Endothelial cell of umbilical vein (primary cell): ENCODE data around the gene SORCS2. TPM values are rescaled to one million over a fixed set of nuclear protein-coding genes. Genes with fewer than 3 reads are reported as not detected.

Experiments
- BruUV-seq: library from RNA; stranded (reverse); fragments of 400-500 nt; replicated peaks from 2 replicates; lab custom pipeline; 2021; lab: Mats Ljungman, UMichigan
- CTCF ChIA-PET: fragments of 300-600, 350-600 bp; sonication (Branson Sonifier 250); formaldehyde crosslinking; loops from one replicate; lab custom pipeline; 2021; ENCODE audit warnings: antibody characterized with exemption, inconsistent platforms; lab: Charles Lee
- POLR2A ChIA-PET: fragments of 300-600, 350-600 bp; sonication (Branson Sonifier 250); formaldehyde crosslinking; loops from one replicate; lab custom pipeline; 2021; ENCODE audit warnings: antibody characterized with exemption, inconsistent platforms; lab: Charles Lee
- DNase-seq: peaks from one replicate; pipeline ENCODE4 v3.0.0-alpha.2; 2011; ENCODE audit warnings: low read depth, low spot score
- FAIRE-seq: peaks from 2 replicates; lab custom pipeline; 2011; peaks lifted over from hg19 to GRCh38; lab: Jason Lieb, UNC
- H2AFZ ChIP-seq: 2 replicates; pipeline ENCODE4 v1.6.0; 2012; ENCODE audit warnings: low read depth, low read length, control low read depth, inconsistent platforms
- H3K27ac ChIP-seq: 2 replicates; pipeline ENCODE4 v1.5.1; 2011; ENCODE audit warnings: low read depth, mild to moderate bottlenecking, control low read depth, low read length, moderate library complexity; ENCODE audit not compliant: insufficient read depth
- H3K27me3 ChIP-seq, 2 experiments: 2 replicates each; pipeline versions ENCODE4 v1.6.0 to v1.6.1; 2011; ENCODE audit warnings: low read length in 2 of 2, mixed read lengths in 1 of 2; ENCODE audit not compliant: control insufficient read depth in 2 of 2, insufficient read depth in 2 of 2
- H3K36me3 ChIP-seq, 2 experiments: 2 replicates in 1 of 2; 3 replicates in 1 of 2; pipeline ENCODE4 v1.5.1; 2011; ENCODE audit warnings: low read length in 2 of 2, mild to moderate bottlenecking in 1 of 2, moderate library complexity in 1 of 2; ENCODE audit not compliant: control insufficient read depth in 2 of 2, insufficient read depth in 2 of 2; ENCODE audit errors: extremely low read depth in 1 of 2
- H3K4me1 ChIP-seq: 3 replicates; pipeline ENCODE4 v1.5.1; 2011; ENCODE audit warnings: mild to moderate bottlenecking, low read length; ENCODE audit not compliant: control insufficient read depth, insufficient read depth; ENCODE audit errors: extremely low read depth
- H3K4me2 ChIP-seq: 2 replicates; pipeline ENCODE4 v1.6.1; 2011; ENCODE audit warnings: low read length, control low read depth, mixed read lengths; ENCODE audit not compliant: insufficient read depth
- H3K4me3 ChIP-seq, 3 experiments: fragments of 200-600 bp in 1 of 3; sonication (generic), shearing (Covaris generic) in 1 of 3; replicated peaks in 1 of 3; 2 replicates each; pipeline ENCODE4 v1.5.1; 2011 to 2016; ENCODE audit warnings: control low read depth in 3 of 3, low read length in 3 of 3, mild to moderate bottlenecking in 2 of 3, inconsistent platforms in 1 of 3, low read depth in 1 of 3, moderate library complexity in 1 of 3; ENCODE audit not compliant: insufficient read depth in 1 of 3
- H3K79me2 ChIP-seq: 2 replicates; pipeline ENCODE4 v1.6.0; 2012; ENCODE audit warnings: low read length, inconsistent platforms; ENCODE audit not compliant: control insufficient read depth, insufficient read depth
- H3K9ac ChIP-seq: replicated peaks from 2 replicates; pipeline ENCODE3; 2011; ENCODE audit warnings: low read length, control low read depth; ENCODE audit not compliant: insufficient read depth; ENCODE audit errors: extremely low read depth
- H3K9me1 ChIP-seq: replicated peaks from 3 replicates; pipeline ENCODE4 v1.6.0; 2011; ENCODE audit warnings: mild to moderate bottlenecking, low read length; ENCODE audit not compliant: control insufficient read depth, insufficient read depth; ENCODE audit errors: extremely low read depth
- H3K9me3 ChIP-seq: replicated peaks from 2 replicates; pipeline ENCODE4 v1.5.1; 2012; ENCODE audit warnings: low read length, inconsistent platforms; ENCODE audit not compliant: control insufficient read depth, insufficient read depth
- H4K20me1 ChIP-seq: replicated peaks from 2 replicates; pipeline ENCODE3; 2011; ENCODE audit warnings: mild to moderate bottlenecking, low read length; ENCODE audit not compliant: control insufficient read depth, insufficient read depth; ENCODE audit errors: extremely low read depth
- CTCF ChIP-seq, 2 donors: IDR thresholded peaks; 1 replicate in 1 of 2; 2 replicates in 1 of 2; pipeline ENCODE4 v1.5.1; 2011; ENCODE audit warnings: low read length in 2 of 2, mild to moderate bottlenecking in 2 of 2, moderate library complexity in 2 of 2, control low read depth in 1 of 2, inconsistent platforms in 1 of 2, low read depth in 1 of 2; ENCODE audit not compliant: insufficient read depth in 1 of 2; ENCODE audit errors: extremely low read depth in 1 of 2
- EZH2 ChIP-seq: IDR thresholded peaks from 2 replicates; pipeline ENCODE4 v1.6.1; 2012; ENCODE audit warnings: borderline replicate concordance, low read depth, mild to moderate bottlenecking, moderate library complexity, low read length, inconsistent platforms; ENCODE audit not compliant: severe bottlenecking
- FOS ChIP-seq: IDR thresholded peaks from 2 replicates; pipeline ENCODE4 v1.6.1; 2011; ENCODE audit warnings: mild to moderate bottlenecking, low read length, moderate library complexity, borderline replicate concordance; ENCODE audit not compliant: insufficient read depth
- GATA2 ChIP-seq: IDR thresholded peaks from 2 replicates; pipeline ENCODE4 v1.7.0; 2011; ENCODE audit warnings: low read depth, mild to moderate bottlenecking, moderate library complexity, mixed read lengths, low read length; ENCODE audit not compliant: insufficient read length, insufficient read depth
- JUN ChIP-seq: IDR thresholded peaks from 2 replicates; pipeline ENCODE4 v1.6.1; 2011; ENCODE audit warnings: borderline replicate concordance, low read depth; ENCODE audit not compliant: insufficient read length, insufficient read depth
- MAX ChIP-seq: IDR thresholded peaks from 2 replicates; pipeline ENCODE4 v1.6.1; 2011; ENCODE audit not compliant: insufficient read depth, insufficient read length
- MYC ChIP-seq: IDR thresholded peaks from one replicate; pipeline ENCODE4 v1.6.1; 2011; ENCODE audit warnings: mild to moderate bottlenecking, low read depth, low read length
- POLR2A ChIP-seq: IDR thresholded peaks from 2 replicates; pipeline ENCODE4 v1.6.1; 2012; ENCODE audit warnings: low read depth, mild to moderate bottlenecking, control low read depth, low read length
- POLR2AphosphoS5 ChIP-seq: IDR thresholded peaks from 2 replicates; pipeline ENCODE4 v1.6.1; 2012; ENCODE audit warnings: low read depth, mild to moderate bottlenecking, control low read depth, low read length, moderate library complexity; ENCODE audit not compliant: insufficient read depth
- dilution Hi-C: fragments of 300-500 bp; cut with MboI; formaldehyde crosslinking; loops from one replicate; pipeline ENCODE4 v1.15.0; 2019; ENCODE audit warnings: low sequenced_read_pairs; ENCODE audit not compliant: extremely low pct_ligation_motif_present
- intact Hi-C: fragments of 100-400 bp; cut with micrococcal nuclease; formaldehyde crosslinking; loops from one replicate; pipeline ENCODE4 v1.10.0; 2022
- polyA plus RNA-seq, 4 experiments: library from polyadenylated mRNA; depleted of rRNA in 3 of 4; stranded (reverse) in 3 of 4; unstranded in 1 of 4; fragments of >200 nt; gene quantifications; 2 replicates each; pipeline versions ENCODE4 v1.2.1 to v1.2.3, GENCODE V29; 2011 to 2012; ENCODE audit warnings: missing spikeins in 1 of 4
- total RNA-seq: library from RNA; stranded (reverse); gene quantifications from 2 replicates; pipeline ENCODE4 v1.2.3, GENCODE V29; 2021

SORCS2 gene
- total and polyA plus RNA-seq, 2 donors (not counting 3 experiments of a cell fraction or from before 2014, with no cell fraction given) = not detected

GRCh38 chr4:7499661-7500060 is 307.3 kb downstream of the SORCS2 start:
- dilution Hi-C loops = no loop called here
- Histone ChIP-seq H3K79me2 (no peaks in the 10 kb centered on the region), H3K9me1 (no peaks in the 10 kb centered on the region), H2AFZ (no peak overlapping the region), H4K20me1 (no peaks in the 10 kb centered on the region), H3K27ac (no peak overlapping the region), H3K4me3 (no peak overlapping the region), H3K4me1 (no peaks in the 10 kb centered on the region), H3K9ac (no peak overlapping the region), H3K4me2 (no peak overlapping the region), H3K36me3 (no peaks in the 10 kb centered on the region), H3K27me3 (no peaks in the 10 kb centered on the region), H3K9me3 (no peaks in the 10 kb centered on the region)
- TF ChIP-seq MAX (no peak), FOS (no peak), GATA2 (no peak), POLR2A (no peak), MYC (no peak), JUN (no peak), POLR2AphosphoS5 (no peak), EZH2 (no peak), CTCF (IDR thresholded peaks at IDR 0.05; ENCODE audit: extremely low read depth in 1 of 2, insufficient read depth in 1 of 2, low read depth in 1 of 2, low read length in 2 of 2) (no peak)
- DNase-seq = no peak
- intact Hi-C loops = no loop called here
- no TSS peak for BruUV-seq
- CTCF ChIA-PET = no interaction called here
- POLR2A ChIA-PET = no interaction called here
- no peak for FAIRE-seq
